Smooth muscle cell (in vitro differentiated cells): ENCODE measurements around the gene PANX1. TPM values are rescaled to one million over a fixed set of nuclear protein-coding genes. Genes with fewer than 3 reads are reported as not detected.
"Not testable (repeated sequence)": the region's sequence is repeated elsewhere in the genome, so short reads cannot be mapped to it uniquely, and the experiment has no call there.

ENCODE experiments used
- DNase-seq: peaks from one replicate; lab custom pipeline; 2025; ENCODE audit not compliant: unreplicated experiment; lab: John Stamatoyannopoulos, UW
- H2AFZ ChIP-seq: fragments of 200-600 bp; sonication (generic); 2 replicates; pipeline ENCODE4 v1.6.0; 2016; ENCODE audit warnings: antibody characterized with exemption, low read depth, mild to moderate bottlenecking
- H3F3A ChIP-seq: fragments of 200-600 bp; sonication (generic); 2 replicates; pipeline ENCODE4 v1.6.0; 2017; ENCODE audit warnings: antibody characterized with exemption, low read depth
- H3K27ac ChIP-seq: fragments of 200-600 bp; sonication (generic); 2 replicates; pipeline ENCODE4 v1.5.1; 2016; ENCODE audit warnings: low read depth, mild to moderate bottlenecking
- H3K27me3 ChIP-seq: fragments of 200-600 bp; sonication (generic); 2 replicates; pipeline ENCODE4 v1.6.1; 2016; ENCODE audit warnings: low read depth, mild to moderate bottlenecking
- H3K36me3 ChIP-seq: fragments of 200-600 bp; sonication (generic); 2 replicates; pipeline ENCODE4 v1.5.1; 2016; ENCODE audit warnings: low read depth
- H3K4me1 ChIP-seq: fragments of 200-600 bp; sonication (generic); 2 replicates; pipeline ENCODE4 v1.5.1; 2016; ENCODE audit warnings: low read depth
- H3K4me2 ChIP-seq: fragments of 200-600 bp; sonication (generic); 2 replicates; pipeline ENCODE4 v1.6.0; 2016; ENCODE audit warnings: mild to moderate bottlenecking
- H3K4me3 ChIP-seq: fragments of 200-600 bp; sonication (generic); 2 replicates; pipeline ENCODE4 v1.5.1; 2016; ENCODE audit warnings: mild to moderate bottlenecking
- H3K79me2 ChIP-seq: fragments of 200-600 bp; sonication (generic); 2 replicates; pipeline ENCODE4 v1.6.0; 2016; ENCODE audit warnings: low read depth, mild to moderate bottlenecking
- H3K9ac ChIP-seq: fragments of 200-600 bp; sonication (generic); 2 replicates; pipeline ENCODE4 v1.6.0; 2016; ENCODE audit warnings: low read depth
- H3K9me3 ChIP-seq: fragments of 200-600 bp; sonication (generic); replicated peaks from 2 replicates; pipeline ENCODE4 v1.5.1; 2016; ENCODE audit warnings: low read depth
- H4K20me1 ChIP-seq: fragments of 200-600 bp; sonication (generic); 2 replicates; pipeline ENCODE4 v1.6.0; 2016; ENCODE audit warnings: low read depth
- WGBS: methylation state at CpG from one replicate; pipeline ENCODE4 v1.1.7; 2016; ENCODE audit warnings: low lambda C conversion rate; 5-methylcytosine and 5-hydroxymethylcytosine counted together
- polyA plus RNA-seq: library from polyadenylated mRNA; unstranded; fragments of >200 nt; fragmentation: Nextera tagmentation; extraction: Ambion mirVana; gene quantifications from 2 replicates; pipeline ENCODE4 v1.2.1, GENCODE V29; 2016
- total RNA-seq: library from RNA; depleted of rRNA; stranded (reverse); fragments of >200 nt; gene quantifications from 2 replicates; pipeline ENCODE4 v1.2.3, GENCODE V29; 2014
- TF ChIP-seq, protein P1 (sequence below): fragments of 200-600 bp; sonication (generic); IDR thresholded peaks from 2 replicates; pipeline ENCODE4 v1.5.1; 2017; ENCODE audit warnings: borderline replicate concordance, mild to moderate bottlenecking, antibody characterized with exemption; ENCODE audit not compliant: insufficient read depth, poor library complexity, severe bottlenecking

Gene PANX1
- total and polyA plus RNA-seq, 2 experiments from 2014 or later: 32.2 to 81.2 TPM

DNA sequence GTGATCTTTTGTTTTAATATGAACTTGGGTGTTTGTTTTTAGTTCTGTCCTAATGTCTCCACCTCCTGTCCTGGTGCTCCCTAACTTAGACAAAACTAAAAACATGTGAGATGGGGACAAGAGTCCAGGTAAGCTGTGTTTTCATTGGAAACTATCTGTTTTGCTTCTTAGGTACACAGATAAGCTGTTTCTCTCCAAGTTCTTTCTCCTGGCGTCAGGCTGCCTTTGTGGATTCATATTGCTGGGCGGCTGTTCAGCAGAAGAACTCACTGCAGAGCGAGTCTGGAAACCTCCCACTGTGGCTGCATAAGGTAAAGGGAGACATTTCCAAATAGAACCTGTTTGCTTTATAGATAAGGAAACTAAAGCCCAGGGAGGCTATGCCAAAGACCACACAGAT lies 24.7 kb downstream of the PANX1 start:
- no peak for DNase-seq
- peaks cover 78% of the 10 kb centered on the region for H3K79me2 ChIP-seq
- H3K27ac ChIP-seq: peak overlapping the region; percentile 72
- H3K36me3 ChIP-seq: no peaks in the 10 kb centered on the region
- peaks cover 83% of the 10 kb centered on the region for H4K20me1 ChIP-seq
- H3K4me1 ChIP-seq: peaks cover 9% of the 10 kb centered on the region
- H3K9me3 ChIP-seq: no peaks in the 10 kb centered on the region
- no peak overlapping the region for H3K9ac ChIP-seq
- peaks cover 7% of the 10 kb centered on the region for H3F3A ChIP-seq
- no peaks in the 10 kb centered on the region for H3K27me3 ChIP-seq
- 94% methylated on average over 3 of the region's 3 CpGs for WGBS
- H3K4me3 ChIP-seq: no peak overlapping the region
- H3K4me2 ChIP-seq: no peak overlapping the region
- H2AFZ ChIP-seq: no peak overlapping the region
- TF ChIP-seq, protein P1, sequence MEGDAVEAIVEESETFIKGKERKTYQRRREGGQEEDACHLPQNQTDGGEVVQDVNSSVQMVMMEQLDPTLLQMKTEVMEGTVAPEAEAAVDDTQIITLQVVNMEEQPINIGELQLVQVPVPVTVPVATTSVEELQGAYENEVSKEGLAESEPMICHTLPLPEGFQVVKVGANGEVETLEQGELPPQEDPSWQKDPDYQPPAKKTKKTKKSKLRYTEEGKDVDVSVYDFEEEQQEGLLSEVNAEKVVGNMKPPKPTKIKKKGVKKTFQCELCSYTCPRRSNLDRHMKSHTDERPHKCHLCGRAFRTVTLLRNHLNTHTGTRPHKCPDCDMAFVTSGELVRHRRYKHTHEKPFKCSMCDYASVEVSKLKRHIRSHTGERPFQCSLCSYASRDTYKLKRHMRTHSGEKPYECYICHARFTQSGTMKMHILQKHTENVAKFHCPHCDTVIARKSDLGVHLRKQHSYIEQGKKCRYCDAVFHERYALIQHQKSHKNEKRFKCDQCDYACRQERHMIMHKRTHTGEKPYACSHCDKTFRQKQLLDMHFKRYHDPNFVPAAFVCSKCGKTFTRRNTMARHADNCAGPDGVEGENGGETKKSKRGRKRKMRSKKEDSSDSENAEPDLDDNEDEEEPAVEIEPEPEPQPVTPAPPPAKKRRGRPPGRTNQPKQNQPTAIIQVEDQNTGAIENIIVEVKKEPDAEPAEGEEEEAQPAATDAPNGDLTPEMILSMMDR: no peak

DNA sequence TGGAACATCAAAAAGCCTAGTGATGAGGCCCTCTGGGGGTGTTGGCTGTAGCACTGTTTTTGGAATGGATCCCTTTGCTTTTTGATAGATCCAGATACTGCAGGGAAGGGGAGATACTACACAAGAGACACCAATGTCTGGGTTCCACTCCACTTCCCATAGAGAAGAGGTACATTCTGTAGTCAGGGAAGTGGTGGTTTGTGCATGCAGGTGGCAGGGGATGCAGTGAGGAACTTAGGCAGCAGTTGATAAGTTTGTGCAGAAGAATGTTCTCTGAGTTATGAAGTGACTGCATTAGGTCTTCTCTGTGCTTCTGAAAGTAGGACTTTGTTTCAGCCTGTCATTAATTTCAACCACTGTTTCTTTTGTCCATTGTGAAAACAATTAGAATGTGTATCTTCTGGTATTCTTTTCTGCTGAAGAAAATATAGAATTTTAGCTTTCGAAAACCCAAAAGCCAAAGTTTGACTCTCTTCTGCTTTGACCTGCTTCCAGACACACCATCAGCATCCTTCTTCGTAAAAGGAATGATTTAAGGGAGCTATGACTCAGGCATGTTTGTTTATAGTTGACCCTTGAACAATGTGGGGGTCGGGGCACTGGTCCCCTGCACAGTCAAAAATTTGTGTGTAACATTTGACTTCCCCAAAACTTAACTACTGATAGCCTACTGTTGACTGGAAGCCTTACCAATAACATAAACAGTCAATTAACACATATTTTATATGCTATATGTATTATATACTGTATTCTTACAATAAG lies 25.6 kb downstream of the PANX1 start:
- Histone ChIP-seq H4K20me1 (peaks cover 74% of the 10 kb centered on the region), H3K36me3 (no peaks in the 10 kb centered on the region), H3F3A (peaks cover 7% of the 10 kb centered on the region), H3K4me1 (peaks cover 9% of the 10 kb centered on the region), H3K4me3 (no peak overlapping the region), H3K79me2 (peaks cover 77% of the 10 kb centered on the region), H3K9me3 (no peaks in the 10 kb centered on the region), H3K27ac (no peak overlapping the region), H3K4me2 (no peak overlapping the region), H3K27me3 (no peaks in the 10 kb centered on the region), H3K9ac (no peak overlapping the region), H2AFZ (no peak overlapping the region)
- TF ChIP-seq, protein P1: no peak
- no peak for DNase-seq
- 52% methylated on average over 3 of the region's 3 CpGs for WGBS

DNA sequence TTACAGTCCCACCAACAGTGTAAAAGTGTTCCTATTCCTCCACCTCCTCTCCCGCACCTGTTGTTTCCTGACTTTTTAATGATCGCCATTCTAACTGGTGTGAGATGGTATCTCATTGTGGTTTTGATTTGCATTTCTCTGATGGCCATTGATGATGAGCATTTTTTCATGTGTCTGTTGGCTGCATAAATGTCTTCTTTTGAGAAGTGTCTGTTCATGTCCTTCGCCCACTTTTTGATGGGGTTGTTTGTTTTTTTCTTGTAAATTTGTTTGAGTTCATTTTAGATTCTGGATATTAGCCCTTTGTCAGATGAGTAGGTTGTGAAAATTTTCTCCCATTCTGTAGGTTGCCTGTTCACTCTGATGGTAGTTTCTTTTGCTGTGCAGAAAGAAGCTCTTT lies 28.7 kb downstream of the PANX1 start:
- not testable (repeated sequence) for H3F3A ChIP-seq, H3K9ac ChIP-seq, H3K4me3 ChIP-seq, H2AFZ ChIP-seq, H3K4me2 ChIP-seq, DNase-seq, H3K4me1 ChIP-seq, H3K27me3 ChIP-seq, H3K36me3 ChIP-seq, H3K27ac ChIP-seq, H3K9me3 ChIP-seq
- H3K79me2 ChIP-seq: peaks cover 77% of the 10 kb centered on the region
- H4K20me1 ChIP-seq: peaks cover 68% of the 10 kb centered on the region
- 95% methylated on average over 3 of the region's 3 CpGs for WGBS

DNA sequence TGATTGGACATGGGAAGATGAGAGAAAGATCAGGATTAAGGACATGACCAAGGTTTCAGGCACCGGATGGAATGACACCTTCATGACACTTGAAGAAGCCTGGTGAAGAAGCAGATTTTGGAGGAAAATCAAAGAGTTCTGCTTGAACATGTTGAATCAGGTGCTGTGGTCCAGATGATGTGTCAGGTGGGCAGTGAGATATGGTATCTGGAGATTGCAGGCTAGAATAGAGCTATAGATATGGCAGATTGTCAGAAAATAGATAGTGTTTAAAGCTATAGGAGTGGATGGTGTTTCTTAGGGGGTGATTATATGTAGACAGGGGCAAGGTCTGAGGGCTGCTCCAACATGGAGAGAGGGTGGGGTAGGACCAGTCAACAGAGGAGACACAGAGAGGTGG lies 40.2 kb downstream of the PANX1 start:
- peaks cover 94% of the 10 kb centered on the region for H3K79me2 ChIP-seq
- no peaks in the 10 kb centered on the region for H3K36me3 ChIP-seq
- no peaks in the 10 kb centered on the region for H3F3A ChIP-seq
- H3K4me2 ChIP-seq: no peak overlapping the region
- no peak overlapping the region for H3K27ac ChIP-seq
- H4K20me1 ChIP-seq: peaks cover 96% of the 10 kb centered on the region
- H2AFZ ChIP-seq: no peak overlapping the region
- no peaks in the 10 kb centered on the region for H3K9me3 ChIP-seq
- no peak for DNase-seq
- WGBS: 100% methylated on average over 1 of the region's 1 CpG
- H3K4me1 ChIP-seq: no peaks in the 10 kb centered on the region
- no peak overlapping the region for H3K9ac ChIP-seq
- TF ChIP-seq, protein P1: no peak
- H3K27me3 ChIP-seq: no peaks in the 10 kb centered on the region
- no peak overlapping the region for H3K4me3 ChIP-seq
